Measurements from ENCODE around the gene GPR25.

- TF ChIP-seq, protein P1, sequence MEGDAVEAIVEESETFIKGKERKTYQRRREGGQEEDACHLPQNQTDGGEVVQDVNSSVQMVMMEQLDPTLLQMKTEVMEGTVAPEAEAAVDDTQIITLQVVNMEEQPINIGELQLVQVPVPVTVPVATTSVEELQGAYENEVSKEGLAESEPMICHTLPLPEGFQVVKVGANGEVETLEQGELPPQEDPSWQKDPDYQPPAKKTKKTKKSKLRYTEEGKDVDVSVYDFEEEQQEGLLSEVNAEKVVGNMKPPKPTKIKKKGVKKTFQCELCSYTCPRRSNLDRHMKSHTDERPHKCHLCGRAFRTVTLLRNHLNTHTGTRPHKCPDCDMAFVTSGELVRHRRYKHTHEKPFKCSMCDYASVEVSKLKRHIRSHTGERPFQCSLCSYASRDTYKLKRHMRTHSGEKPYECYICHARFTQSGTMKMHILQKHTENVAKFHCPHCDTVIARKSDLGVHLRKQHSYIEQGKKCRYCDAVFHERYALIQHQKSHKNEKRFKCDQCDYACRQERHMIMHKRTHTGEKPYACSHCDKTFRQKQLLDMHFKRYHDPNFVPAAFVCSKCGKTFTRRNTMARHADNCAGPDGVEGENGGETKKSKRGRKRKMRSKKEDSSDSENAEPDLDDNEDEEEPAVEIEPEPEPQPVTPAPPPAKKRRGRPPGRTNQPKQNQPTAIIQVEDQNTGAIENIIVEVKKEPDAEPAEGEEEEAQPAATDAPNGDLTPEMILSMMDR (IDR thresholded peaks at IDR 0.05; ENCODE audit: low read length) = no peak
- no peak for TF ChIP-seq EZH2 (optimal IDR thresholded peaks at IDR 0.05; ENCODE audit: low read depth, low read length)
Measured at GRCh38 chr1:200896531-200897196, 23.9 kb downstream of the GPR25 start.
